HepG2 (cell line): Measurements from ENCODE around the gene RPL35A. TPM values are rescaled to one million over a fixed set of nuclear protein-coding genes. Genes with fewer than 3 reads are reported as not detected.

ENCODE experiments used
- ATAC-seq: fragments of 200-7000 bp; cut with Tn5 transposase; 3 replicates; pipeline ENCODE4 v1.9.1; 2020; ENCODE audit warnings: mild to moderate bottlenecking, moderate library complexity
- BruUV-seq: library from RNA; stranded (reverse); fragments of 400-500 nt; replicated peaks from 2 replicates; lab custom pipeline; 2021; lab: Mats Ljungman, UMichigan
- CTCF ChIA-PET: fragments of 300-600 bp; formaldehyde crosslinking; extraction: SDS; loops from one replicate; lab custom pipeline; 2021; ENCODE audit warnings: low total read pairs, inconsistent platforms, low intra/inter-chr PET ratio; lab: Yijun Ruan, JAX
- POLR2A ChIA-PET: fragments of 350-600 bp; sonication (Branson Sonifier 250); formaldehyde crosslinking; loops from one replicate; lab custom pipeline; 2020; ENCODE audit warnings: antibody characterized with exemption, inconsistent platforms; lab: Yijun Ruan, JAX
- DNase-seq: peaks from one replicate; pipeline ENCODE4 v3.0.0-alpha.2; 2015; ENCODE audit warnings: low spot score
- FAIRE-seq: peaks from 3 replicates; lab custom pipeline; 2011; peaks lifted over from hg19 to GRCh38; lab: Jason Lieb, UNC
- H2AFZ ChIP-seq: one replicate; pipeline ENCODE4 v1.6.1; 2011; ENCODE audit warnings: low read length, inconsistent platforms
- H3K27ac ChIP-seq: fragments of 300-600 bp; 3 replicates; pipeline ENCODE4 v1.8.0; 2011; ENCODE audit warnings: mixed run types, mild to moderate bottlenecking, mixed read lengths, low read length, inconsistent platforms; ENCODE audit not compliant: insufficient read depth; ENCODE audit errors: extremely low read length
- H3K27me3 ChIP-seq, 2 experiments: fragments of 200-600 bp in 1 of 2; 2 replicates in 1 of 2; 3 replicates in 1 of 2; pipeline versions ENCODE4 v1.6.0 to v1.8.0; 2011; ENCODE audit warnings: low read length in 2 of 2, mild to moderate bottlenecking in 2 of 2, moderate library complexity in 2 of 2, inconsistent platforms in 1 of 2; ENCODE audit not compliant: insufficient read depth in 2 of 2, control insufficient read depth in 1 of 2
- H3K36me3 ChIP-seq, 2 experiments: fragments of 200-600 bp in 1 of 2; replicated peaks in 1 of 2; 2 replicates in 1 of 2; 3 replicates in 1 of 2; pipeline versions ENCODE4 v1.5.1 to v1.8.0; 2011; ENCODE audit warnings: low read length in 2 of 2, inconsistent platforms in 1 of 2; ENCODE audit not compliant: insufficient read depth in 2 of 2, control insufficient read depth in 1 of 2
- H3K4me1 ChIP-seq: 2 replicates; pipeline ENCODE4 v1.5.1; 2012; ENCODE audit warnings: low read length, inconsistent platforms; ENCODE audit not compliant: insufficient read depth
- H3K4me2 ChIP-seq: 2 replicates; pipeline ENCODE4 v1.6.0; 2011; ENCODE audit warnings: low read depth, low read length, inconsistent platforms
- H3K4me3 ChIP-seq, 3 experiments: fragments of 200-600 bp in 1 of 3; sonication (generic), shearing (Covaris generic) in 1 of 3; replicated peaks in 1 of 3; 2 replicates each; pipeline ENCODE4 v1.5.1; 2011 to 2016; ENCODE audit warnings: low read length in 3 of 3, inconsistent platforms in 2 of 3, low read depth in 2 of 3, mild to moderate bottlenecking in 2 of 3, control low read depth in 1 of 3, mixed read lengths in 1 of 3; ENCODE audit not compliant: insufficient read depth in 1 of 3
- H3K79me2 ChIP-seq: one replicate; pipeline ENCODE4 v1.6.1; 2011; ENCODE audit warnings: low read length, inconsistent platforms; ENCODE audit not compliant: insufficient read depth
- H3K9ac ChIP-seq: 2 replicates; pipeline ENCODE4 v1.6.0; 2011; ENCODE audit warnings: mild to moderate bottlenecking, low read depth, low read length, inconsistent platforms; ENCODE audit not compliant: insufficient read depth
- H3K9me3 ChIP-seq: 2 replicates; pipeline ENCODE4 v1.5.1; 2012; ENCODE audit warnings: mild to moderate bottlenecking, low read length
- H4K20me1 ChIP-seq: 2 replicates; pipeline ENCODE4 v1.6.0; 2011; ENCODE audit warnings: inconsistent platforms, mild to moderate bottlenecking, low read length, moderate library complexity; ENCODE audit not compliant: insufficient read depth
- CEBPB ChIP-seq: IDR thresholded peaks from 2 replicates; pipeline ENCODE4 v1.6.1; 2011; ENCODE audit warnings: low read depth, low read length, improper control_type of control experiment, borderline replicate concordance
- ZNF263 ChIP-seq: sonication (generic); formaldehyde crosslinking; IDR thresholded peaks from 2 replicates; pipeline ENCODE4 v1.4.0; 2020; ENCODE audit warnings: missing genetic modification reagents
- ZNF709 ChIP-seq: sonication (generic); formaldehyde crosslinking; IDR thresholded peaks from 2 replicates; pipeline ENCODE4 v1.5.0; 2020; ENCODE audit warnings: mild to moderate bottlenecking, missing genetic modification reagents
- WGBS: methylation state at CpG from one replicate; pipeline ENCODE4 v1.1.6; 2017; ENCODE audit warnings: low lambda C conversion rate; 5-methylcytosine and 5-hydroxymethylcytosine counted together
- in situ Hi-C: cut with HindIII; loops from 2 replicates; pipeline ENCODE4 v1.10.0; 2017; ENCODE audit warnings: low pct_unique_long_range_greater_than_20kb; ENCODE audit not compliant: extremely low pct_ligation_motif_present
- intact Hi-C: fragments of 100-400 bp; cut with micrococcal nuclease; formaldehyde crosslinking; loops from one replicate; pipeline ENCODE4 v1.10.0; 2022; ENCODE audit not compliant: unreplicated experiment
- polyA plus RNA-seq, 8 experiments: library from polyadenylated mRNA; depleted of rRNA in 3 of 8; stranded (reverse) in 7 of 8; unstranded in 1 of 8; fragments of >200 nt; fragmentation: Illumina TruSeq in 4 of 8; extraction: Trizol in 4 of 8; gene quantifications; 2 replicates each; pipeline versions ENCODE4 v1.2.1 to v1.2.3, GENCODE V29; 2011 to 2016; ENCODE audit warnings: low read depth in 4 of 8, missing spikeins in 1 of 8, mixed read lengths in 1 of 8; ENCODE audit not compliant: insufficient read depth in 1 of 8
- total RNA-seq, 5 experiments: library from RNA; depleted of rRNA; stranded (reverse); fragments of >200 nt; fragmentation: Illumina TruSeq; extraction: Trizol; gene quantifications; 2 replicates each; pipeline ENCODE4 v1.2.3, GENCODE V29; 2016; ENCODE audit warnings: low read depth in 1 of 5
- TF ChIP-seq, protein P1 (sequence below): sonication (generic); formaldehyde crosslinking; IDR thresholded peaks from 2 replicates; pipeline ENCODE4 v1.4.0; 2020; ENCODE audit warnings: mild to moderate bottlenecking, missing genetic modification reagents
- TF ChIP-seq, protein P2 (sequence below): sonication (generic); formaldehyde crosslinking; IDR thresholded peaks from 2 replicates; pipeline ENCODE4 v1.4.0; 2020; ENCODE audit warnings: missing genetic modification reagents

The RPL35A gene
- total and polyA plus RNA-seq, 2 of the 13 experiments (the other 11 are each of a cell fraction or from before 2014, with no cell fraction given) = 1,001 to 1,582 TPM

DNA sequence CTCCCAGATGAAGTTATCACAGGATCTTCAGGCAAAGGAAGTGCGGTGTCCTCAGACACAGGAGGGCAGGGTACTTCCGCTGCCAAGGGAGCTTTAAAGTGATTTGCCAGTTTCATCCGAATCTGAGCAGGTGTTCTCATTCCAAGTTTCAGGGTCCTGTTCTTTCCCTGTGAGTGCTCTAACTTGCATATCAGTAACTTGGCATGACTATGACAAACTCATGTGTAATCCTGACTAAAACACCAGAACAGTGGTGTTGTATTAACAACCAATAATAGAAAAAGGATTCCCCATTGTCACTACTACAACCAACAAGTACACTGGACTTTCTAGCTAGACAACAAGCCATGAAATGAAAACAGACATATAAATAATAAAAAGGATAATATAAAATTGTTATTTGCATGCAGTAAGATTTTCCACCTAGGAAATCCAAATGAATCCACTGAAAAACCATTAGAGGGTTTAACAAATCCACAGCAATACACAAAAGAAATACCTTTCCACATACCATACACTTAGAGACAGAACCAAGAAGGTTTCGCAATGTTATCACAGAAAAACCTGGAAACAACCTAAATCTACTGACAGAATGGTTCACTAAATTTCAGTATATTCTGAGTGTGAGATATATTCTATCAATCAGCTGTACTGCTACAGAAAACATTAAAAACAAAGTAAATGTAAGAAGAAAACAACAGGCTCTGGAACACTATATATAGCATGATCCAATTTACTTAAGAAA lies 40.9 kb upstream of the RPL35A start:
- H3K4me2 ChIP-seq = no peak overlapping the region
- no TSS peak for BruUV-seq
- H3K9me3 ChIP-seq = no peaks in the 10 kb centered on the region
- CTCF ChIA-PET = no interaction called here
- H3K4me3 ChIP-seq = no peak overlapping the region
- H3K27ac ChIP-seq = no peak overlapping the region
- H4K20me1 ChIP-seq = no peaks in the 10 kb centered on the region
- DNase-seq (no peak), FAIRE-seq (no peak), ATAC-seq (no peak)
- no peaks in the 10 kb centered on the region for H3K79me2 ChIP-seq
- no peaks in the 10 kb centered on the region for H3K27me3 ChIP-seq
- H3K36me3 ChIP-seq = no peaks in the 10 kb centered on the region
- H3K4me1 ChIP-seq = no peaks in the 10 kb centered on the region
- WGBS = 67% methylated on average over 4 of the region's 4 CpGs
- in situ Hi-C loops (loop anchor here (5.0 kb wide), 1 partner anchor 33 kb away; no protein-coding TSS in a partner anchor), intact Hi-C loops (loop anchor here (5.0 to 10.0 kb wide), 2 partner anchors 166 to 238 kb away; no protein-coding TSS in a partner anchor)
- H3K9ac ChIP-seq = no peak overlapping the region
- H2AFZ ChIP-seq = no peak overlapping the region
- POLR2A ChIA-PET = no interaction called here
- TF ChIP-seq, protein P1, sequence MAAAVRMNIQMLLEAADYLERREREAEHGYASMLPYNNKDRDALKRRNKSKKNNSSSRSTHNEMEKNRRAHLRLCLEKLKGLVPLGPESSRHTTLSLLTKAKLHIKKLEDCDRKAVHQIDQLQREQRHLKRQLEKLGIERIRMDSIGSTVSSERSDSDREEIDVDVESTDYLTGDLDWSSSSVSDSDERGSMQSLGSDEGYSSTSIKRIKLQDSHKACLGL (CRISPR knock-in tag) = no peak
- TF ChIP-seq CEBPB = peak; percentile 66; the same call in 1 of the 2 replicates
- TF ChIP-seq, all 625 proteins: peak for 1

DNA sequence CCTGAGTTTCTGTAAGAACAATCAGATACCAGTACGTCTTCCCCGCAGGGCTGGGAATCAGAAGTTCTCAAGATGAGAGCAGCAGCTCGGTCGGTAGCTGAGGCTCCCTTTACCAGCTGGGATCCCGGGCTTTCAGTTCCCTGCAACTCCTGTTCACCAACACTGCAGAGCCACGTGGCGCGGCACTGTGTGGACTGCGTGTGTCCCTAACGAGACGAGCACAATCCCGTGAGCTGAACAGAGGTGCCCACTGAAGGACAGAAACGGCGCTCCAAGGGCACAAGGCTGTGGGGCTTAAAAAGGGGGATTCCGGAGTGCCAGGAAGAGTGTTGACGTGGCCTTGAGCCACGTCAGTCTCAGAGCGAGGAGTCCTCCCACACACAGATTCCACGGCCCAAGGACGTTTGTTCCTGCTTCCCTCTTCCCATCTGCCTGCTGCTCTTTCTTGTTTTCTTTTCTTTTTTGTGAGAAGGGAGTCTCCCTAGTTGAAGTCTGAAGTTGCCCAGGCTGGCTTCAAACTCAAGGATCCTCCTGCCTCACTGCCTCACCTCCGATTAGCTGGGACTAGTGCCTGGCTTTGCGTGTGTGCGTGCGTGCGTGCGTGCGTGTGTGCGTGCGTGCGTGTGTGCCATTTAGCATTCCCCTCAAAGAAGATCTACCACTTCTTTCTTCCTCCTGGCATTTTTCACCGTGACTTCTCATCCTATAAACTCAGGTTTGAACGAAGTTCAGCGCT lies 37.1 kb upstream of the RPL35A start:
- intact Hi-C loops (no loop called here), in situ Hi-C loops (no loop called here)
- POLR2A ChIA-PET = no interaction called here
- Histone ChIP-seq H3K79me2 (no peaks in the 10 kb centered on the region), H3K9me3 (no peaks in the 10 kb centered on the region), H3K27ac (no peak overlapping the region), H3K4me3 (no peak overlapping the region), H2AFZ (no peak overlapping the region), H3K36me3 (no peaks in the 10 kb centered on the region), H3K27me3 (no peaks in the 10 kb centered on the region), H3K4me2 (no peak overlapping the region), H3K4me1 (no peaks in the 10 kb centered on the region), H4K20me1 (no peaks in the 10 kb centered on the region), H3K9ac (no peak overlapping the region)
- TF ChIP-seq ZNF263 (CRISPR knock-in tag) (0 out of 2 replicates have a peak, but pooled peaks have one; percentile 41), ZNF709 (CRISPR knock-in tag) (no peak)
- TF ChIP-seq, protein P2, sequence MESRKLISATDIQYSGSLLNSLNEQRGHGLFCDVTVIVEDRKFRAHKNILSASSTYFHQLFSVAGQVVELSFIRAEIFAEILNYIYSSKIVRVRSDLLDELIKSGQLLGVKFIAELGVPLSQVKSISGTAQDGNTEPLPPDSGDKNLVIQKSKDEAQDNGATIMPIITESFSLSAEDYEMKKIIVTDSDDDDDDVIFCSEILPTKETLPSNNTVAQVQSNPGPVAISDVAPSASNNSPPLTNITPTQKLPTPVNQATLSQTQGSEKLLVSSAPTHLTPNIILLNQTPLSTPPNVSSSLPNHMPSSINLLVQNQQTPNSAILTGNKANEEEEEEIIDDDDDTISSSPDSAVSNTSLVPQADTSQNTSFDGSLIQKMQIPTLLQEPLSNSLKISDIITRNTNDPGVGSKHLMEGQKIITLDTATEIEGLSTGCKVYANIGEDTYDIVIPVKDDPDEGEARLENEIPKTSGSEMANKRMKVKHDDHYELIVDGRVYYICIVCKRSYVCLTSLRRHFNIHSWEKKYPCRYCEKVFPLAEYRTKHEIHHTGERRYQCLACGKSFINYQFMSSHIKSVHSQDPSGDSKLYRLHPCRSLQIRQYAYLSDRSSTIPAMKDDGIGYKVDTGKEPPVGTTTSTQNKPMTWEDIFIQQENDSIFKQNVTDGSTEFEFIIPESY = 0 out of 2 replicates have a peak, but pooled peaks have one; percentile 16
- 71% methylated on average over 33 of the region's 33 CpGs for WGBS
- FAIRE-seq (no peak), ATAC-seq (no peak; the same call in 2 of the 3 replicates), DNase-seq (no peak)
- no TSS peak for BruUV-seq
- CTCF ChIA-PET = no interaction called here
